ENCODE results near the gene CST3.
A peak's percentile ranks its signal among the peaks of the same experiment; 100 is the strongest.

Gene CST3

DNA sequence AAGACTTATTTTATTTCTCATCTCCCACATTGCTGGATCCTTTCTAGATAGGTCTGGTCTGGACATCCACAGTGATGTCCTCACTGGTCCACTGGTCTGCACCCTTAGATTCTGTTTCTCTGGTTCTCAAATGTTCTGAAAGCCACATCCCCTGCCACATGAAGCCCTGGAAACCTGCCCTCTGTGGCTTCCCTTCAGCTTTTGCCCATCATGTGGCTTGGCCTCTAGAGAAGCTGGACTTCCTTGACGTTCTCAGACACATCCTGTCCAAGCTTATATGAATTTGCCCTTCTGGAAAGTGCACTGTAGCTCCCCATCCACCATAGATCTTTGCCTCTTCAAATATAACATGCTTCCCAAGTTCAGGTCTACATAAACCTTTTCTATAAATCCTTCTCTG lies 32.6 kb upstream of the CST3 start:
- TF ChIP-seq MYC (IDR thresholded peaks at IDR 0.05; ENCODE audit: low read depth, low read length) = no peak
- no peak for TF ChIP-seq CTCF (IDR thresholded peaks at IDR 0.05; ENCODE audit: low read depth, low read length)
- TF ChIP-seq, protein P1, sequence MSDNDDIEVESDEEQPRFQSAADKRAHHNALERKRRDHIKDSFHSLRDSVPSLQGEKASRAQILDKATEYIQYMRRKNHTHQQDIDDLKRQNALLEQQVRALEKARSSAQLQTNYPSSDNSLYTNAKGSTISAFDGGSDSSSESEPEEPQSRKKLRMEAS (IDR thresholded peaks at IDR 0.05; ENCODE audit: low read depth, low read length) = no peak
- TF ChIP-seq POLR2A (IDR thresholded peaks at IDR 0.05; ENCODE audit: extremely low read depth, insufficient read length) = no peak
- no peak for DNase-seq (ENCODE audit: low read depth)
- H3K4me3 ChIP-seq (ENCODE audit: low read depth, low read length) = no peak overlapping the region

GRCh38 chr20:23669866-23670265 lies 32.1 kb upstream of the CST3 start:
- H3K4me3 ChIP-seq (ENCODE audit: low read depth, low read length) = no peak overlapping the region
- no peak for DNase-seq (ENCODE audit: low read depth)
- TF ChIP-seq CTCF (IDR thresholded peaks at IDR 0.05; ENCODE audit: low read depth, low read length) (no peak), MYC (IDR thresholded peaks at IDR 0.05; ENCODE audit: low read depth, low read length) (no peak), POLR2A (IDR thresholded peaks at IDR 0.05; ENCODE audit: extremely low read depth, insufficient read length) (no peak)
- TF ChIP-seq, protein P1 (IDR thresholded peaks at IDR 0.05; ENCODE audit: low read depth, low read length) = no peak

DNA sequence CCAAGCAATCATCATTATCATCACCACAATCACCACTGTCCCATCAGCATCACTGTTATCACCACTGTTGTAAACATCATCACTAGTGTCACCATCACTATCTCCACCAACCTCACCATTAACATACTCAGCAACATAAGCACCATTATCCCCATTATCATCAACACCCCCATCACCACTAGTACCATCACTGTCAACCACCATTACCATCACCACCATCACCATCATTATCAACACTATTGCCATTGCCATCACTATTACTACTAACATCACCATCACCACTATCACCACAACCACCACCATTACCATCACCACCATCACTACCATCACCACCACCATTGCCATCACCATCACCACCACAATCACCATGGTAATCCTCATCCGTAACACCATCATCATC lies 31.6 kb upstream of the CST3 start:
- H3K4me3 ChIP-seq (ENCODE audit: low read depth, low read length) = no peak overlapping the region
- no peak for DNase-seq (ENCODE audit: low read depth)
- TF ChIP-seq CTCF (IDR thresholded peaks at IDR 0.05; ENCODE audit: low read depth, low read length) (no peak), MYC (IDR thresholded peaks at IDR 0.05; ENCODE audit: low read depth, low read length) (no peak), POLR2A (IDR thresholded peaks at IDR 0.05; ENCODE audit: extremely low read depth, insufficient read length) (no peak)
- TF ChIP-seq, protein P1 (IDR thresholded peaks at IDR 0.05; ENCODE audit: low read depth, low read length) = no peak

- no peak overlapping the region for H3K4me3 ChIP-seq (ENCODE audit: low read depth, low read length)
- TF ChIP-seq POLR2A (IDR thresholded peaks at IDR 0.05; ENCODE audit: extremely low read depth, insufficient read length) = no peak
- peak; percentile 86 for TF ChIP-seq CTCF (IDR thresholded peaks at IDR 0.05; ENCODE audit: low read depth, low read length)
- DNase-seq (ENCODE audit: low read depth) = peak; percentile 70
Observed at GRCh38 chr20:23668477-23668951, 30.8 kb upstream of the CST3 start.

DNA sequence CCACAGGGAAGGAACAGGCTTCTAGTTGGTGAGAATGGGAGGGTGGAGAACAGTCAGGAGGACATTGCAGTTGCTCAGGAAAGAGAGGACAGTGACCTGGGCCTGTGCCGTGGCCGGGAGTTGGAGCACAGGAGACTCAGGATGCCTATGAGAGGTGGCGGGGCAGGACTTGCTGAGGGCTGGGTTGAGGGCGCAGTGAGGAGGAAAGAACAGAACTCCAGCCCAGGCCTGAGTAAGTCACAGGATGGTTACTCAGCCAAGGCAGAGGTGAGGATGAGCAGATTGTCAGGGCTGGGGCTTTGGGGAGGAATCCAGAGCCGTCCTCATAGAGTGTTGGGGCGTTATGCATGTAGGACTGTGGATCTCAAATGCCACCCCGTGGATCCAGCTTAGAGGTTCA lies 29.9 kb upstream of the CST3 start:
- TF ChIP-seq, protein P1 (IDR thresholded peaks at IDR 0.05; ENCODE audit: low read depth, low read length) = no peak
- DNase-seq (ENCODE audit: low read depth) = no peak
- H3K4me3 ChIP-seq (ENCODE audit: low read depth, low read length) = no peak overlapping the region

DNA sequence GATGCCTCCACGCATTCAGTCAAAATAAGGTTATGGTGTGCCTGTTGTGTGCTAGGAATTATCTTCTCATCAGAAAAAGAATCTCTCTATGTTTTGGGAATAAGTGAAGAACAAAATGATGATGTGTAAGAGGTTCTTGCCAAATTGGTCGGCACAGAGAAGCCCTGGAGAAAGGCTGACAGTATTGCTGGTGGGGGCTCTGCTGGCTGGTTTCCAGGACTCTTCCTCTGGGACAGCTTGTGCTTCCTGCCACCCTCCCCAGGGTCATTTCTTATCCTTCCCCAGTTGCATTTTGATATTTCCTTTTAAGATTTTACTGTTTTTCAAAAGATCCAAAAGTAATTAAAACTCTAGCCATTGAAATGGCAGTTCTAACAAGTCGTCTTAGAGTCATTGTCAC lies 28.9 kb upstream of the CST3 start:
- TF ChIP-seq, protein P1 (IDR thresholded peaks at IDR 0.05; ENCODE audit: low read depth, low read length) = no peak
- TF ChIP-seq CTCF (IDR thresholded peaks at IDR 0.05; ENCODE audit: low read depth, low read length) (no peak), POLR2A (IDR thresholded peaks at IDR 0.05; ENCODE audit: extremely low read depth, insufficient read length) (no peak), MYC (IDR thresholded peaks at IDR 0.05; ENCODE audit: low read depth, low read length) (no peak)
- no peak for DNase-seq (ENCODE audit: low read depth)
- no peak overlapping the region for H3K4me3 ChIP-seq (ENCODE audit: low read depth, low read length)
